B cell (primary cell): ENCODE measurements around the gene KCNJ12. TPM values are rescaled to one million over a fixed set of nuclear protein-coding genes. Genes with fewer than 3 reads are reported as not detected.

ENCODE experiments used
- ATAC-seq: fragments of 200-7000 bp; cut with Tn5 transposase; one replicate; pipeline ENCODE4 v1.10.0; 2021; ENCODE audit warnings: low read depth, mild to moderate bottlenecking, moderate number of reproducible peaks, moderate library complexity
- CTCF ChIA-PET: fragments of 350-600 bp; sonication (Branson Sonifier 250); formaldehyde crosslinking; loops from one replicate; lab custom pipeline; 2021; ENCODE audit warnings: antibody characterized with exemption, inconsistent platforms; lab: Charles Lee
- POLR2A ChIA-PET: fragments of 350-600 bp; sonication (Branson Sonifier 250); formaldehyde crosslinking; loops from one replicate; lab custom pipeline; 2021; ENCODE audit warnings: antibody characterized with exemption; lab: Charles Lee
- DNase-seq: peaks from one replicate; pipeline ENCODE4 v3.0.0; 2013
- H2AFZ ChIP-seq: 2 replicates; pipeline ENCODE4 v1.6.1; 2012; ENCODE audit warnings: mild to moderate bottlenecking, low read depth, low read length; ENCODE audit not compliant: insufficient read depth, poor library complexity, severe bottlenecking
- H3K27ac ChIP-seq, 2 donors: 1 replicate in 1 of 2; 2 replicates in 1 of 2; pipeline ENCODE4 v1.5.1; 2012 to 2013; ENCODE audit warnings: low read length in 2 of 2, mild to moderate bottlenecking in 2 of 2, moderate library complexity in 1 of 2
- H3K27me3 ChIP-seq, 4 experiments: fragments of 200-600 bp in 1 of 4; sonication (generic) in 1 of 4; replicated peaks in 1 of 4; 1 replicate in 2 of 4; 2 replicates in 2 of 4; pipeline versions ENCODE4 v1.6.1 to v1.7.0; 2013 to 2016; ENCODE audit warnings: low read length in 3 of 4, mild to moderate bottlenecking in 2 of 4, mixed read lengths in 1 of 4, moderate library complexity in 1 of 4; ENCODE audit not compliant: insufficient read depth in 4 of 4, control insufficient read depth in 3 of 4; ENCODE audit errors: control extremely low read depth in 1 of 4
- H3K36me3 ChIP-seq, 2 experiments: replicated peaks in 1 of 2; 1 replicate in 1 of 2; 2 replicates in 1 of 2; pipeline versions ENCODE4 v1.6.1 to v1.7.1; 2013; ENCODE audit warnings: low read length in 1 of 2; ENCODE audit not compliant: insufficient read depth in 2 of 2, control insufficient read depth in 1 of 2; ENCODE audit errors: control extremely low read depth in 1 of 2, extremely low read depth in 1 of 2
- H3K4me1 ChIP-seq, 2 donors: fragments of 200-600 bp in 1 of 2; sonication (generic) in 1 of 2; 1 replicate in 1 of 2; 2 replicates in 1 of 2; pipeline versions ENCODE4 v1.5.1 to v1.6.1; 2013 to 2017; ENCODE audit warnings: low read length in 2 of 2; ENCODE audit not compliant: control insufficient read depth in 2 of 2, insufficient read depth in 2 of 2
- H3K4me2 ChIP-seq: replicated peaks from 2 replicates; pipeline ENCODE3; 2012; ENCODE audit warnings: mild to moderate bottlenecking, low read depth, low read length; ENCODE audit not compliant: poor library complexity, severe bottlenecking
- H3K4me3 ChIP-seq, 5 experiments: fragments of 200-600 bp in 1 of 5; sonication (generic) in 1 of 5; 1 replicate in 3 of 5; 2 replicates in 2 of 5; pipeline versions ENCODE4 v1.5.1 to v1.7.0; 2011 to 2016; ENCODE audit warnings: low read length in 4 of 5, mild to moderate bottlenecking in 4 of 5, low read depth in 2 of 5, control low read depth in 1 of 5, moderate library complexity in 1 of 5; ENCODE audit not compliant: insufficient read depth in 1 of 5; ENCODE audit errors: control extremely low read depth in 1 of 5, extremely low read depth in 1 of 5
- H3K79me2 ChIP-seq: fragments of 200-600 bp; sonication (generic); one replicate; pipeline ENCODE4 v1.6.0; 2016; ENCODE audit warnings: low read length; ENCODE audit not compliant: control insufficient read depth, insufficient read depth
- H3K9ac ChIP-seq: fragments of 200-600 bp; sonication (generic); 2 replicates; pipeline ENCODE4 v1.6.1; 2017; ENCODE audit warnings: mild to moderate bottlenecking, low read length, moderate library complexity
- H3K9me3 ChIP-seq, 3 donors: one replicate each; pipeline versions ENCODE4 v1.6.1 to v1.7.1; 2013; ENCODE audit warnings: low read length in 2 of 3; ENCODE audit not compliant: control insufficient read depth in 2 of 3, insufficient read depth in 1 of 3; ENCODE audit errors: control extremely low read depth in 1 of 3
- H4K20me1 ChIP-seq: 2 replicates; pipeline ENCODE4 v1.6.0; 2012; ENCODE audit warnings: mild to moderate bottlenecking, low read length; ENCODE audit not compliant: insufficient read depth, control insufficient read depth, poor library complexity, severe bottlenecking
- H3K27ac Mint-ChIP-seq: one replicate; pipeline ENCODE4 v1.8.0; 2021; ENCODE audit warnings: mixed read lengths
- H3K27me3 Mint-ChIP-seq: one replicate; pipeline ENCODE4 v1.8.0; 2021; ENCODE audit warnings: mixed read lengths
- H3K4me1 Mint-ChIP-seq: one replicate; pipeline ENCODE4 v1.8.0; 2021; ENCODE audit warnings: mixed read lengths
- H3K4me3 Mint-ChIP-seq: one replicate; pipeline ENCODE4 v1.8.0; 2021; ENCODE audit warnings: mixed read lengths
- H3K9me3 Mint-ChIP-seq: one replicate; pipeline ENCODE4 v1.8.0; 2022; ENCODE audit warnings: mixed read lengths; ENCODE audit not compliant: insufficient read depth
- EZH2 ChIP-seq: IDR thresholded peaks from 2 replicates; pipeline ENCODE4 v1.6.1; 2012; ENCODE audit warnings: borderline replicate concordance, low read depth, mild to moderate bottlenecking, moderate library complexity, low read length; ENCODE audit not compliant: insufficient read depth, poor library complexity, severe bottlenecking
- whole genome bisulfite sequencing: methylation state at CpG from one replicate; pipeline ENCODE4 v1.1.5; 2013; ENCODE audit warnings: missing lambda C conversion rate; ENCODE audit not compliant: insufficient coverage; 5-methylcytosine and 5-hydroxymethylcytosine counted together
- intact Hi-C: fragments of 100-400 bp; cut with micrococcal nuclease; formaldehyde crosslinking; loops from one replicate; pipeline ENCODE4 v1.10.0; 2022
- polyA plus RNA-seq: library from polyadenylated mRNA; depleted of rRNA; stranded (reverse); fragments of >200 nt; gene quantifications from 2 replicates; pipeline ENCODE4 v1.2.3, GENCODE V29; 2012
- total RNA-seq, 2 donors: library from RNA; stranded (reverse); fragments of 120-200 nt in 1 of 2; gene quantifications; 1 replicate in 1 of 2; 2 replicates in 1 of 2; pipeline versions ENCODE4 v1.2.3 to v1.2.4, GENCODE V29; 2013 to 2022
- TF ChIP-seq, protein P1 (sequence below): fragments of 200-600 bp; IDR thresholded peaks from one replicate; pipeline ENCODE4 v1.8.0; 2022; ENCODE audit warnings: antibody characterized with exemption, mild to moderate bottlenecking

The KCNJ12 gene
- total and polyA plus RNA-seq, 2 donors (not counting 1 experiment from before 2014, with no cell fraction given): not detected

DNA sequence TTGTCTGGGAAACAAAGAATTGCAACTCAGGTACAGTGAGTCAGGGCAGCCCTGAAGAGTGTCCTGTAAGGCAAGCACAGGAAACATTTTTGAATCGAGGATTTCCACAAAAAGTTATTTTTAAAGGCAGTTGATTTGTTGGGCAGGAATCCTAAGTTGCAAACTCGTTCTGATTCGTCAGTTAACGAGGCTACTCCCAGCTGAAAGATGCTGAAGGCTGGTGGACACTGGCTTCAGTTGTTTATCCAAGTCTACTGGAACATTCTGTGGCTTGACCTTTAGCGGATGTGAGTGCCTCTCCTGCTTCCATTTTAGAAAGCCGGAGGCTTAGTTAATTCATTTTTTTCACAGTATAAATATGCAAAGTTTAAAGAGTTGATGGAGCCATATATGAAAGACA is 84.2 kb downstream of the KCNJ12 start:
- peaks cover 0 to 33% (median 2%) of the 10 kb centered on the region in 4 experiments for H3K27me3 ChIP-seq
- POLR2A ChIA-PET: no interaction called here

DNA sequence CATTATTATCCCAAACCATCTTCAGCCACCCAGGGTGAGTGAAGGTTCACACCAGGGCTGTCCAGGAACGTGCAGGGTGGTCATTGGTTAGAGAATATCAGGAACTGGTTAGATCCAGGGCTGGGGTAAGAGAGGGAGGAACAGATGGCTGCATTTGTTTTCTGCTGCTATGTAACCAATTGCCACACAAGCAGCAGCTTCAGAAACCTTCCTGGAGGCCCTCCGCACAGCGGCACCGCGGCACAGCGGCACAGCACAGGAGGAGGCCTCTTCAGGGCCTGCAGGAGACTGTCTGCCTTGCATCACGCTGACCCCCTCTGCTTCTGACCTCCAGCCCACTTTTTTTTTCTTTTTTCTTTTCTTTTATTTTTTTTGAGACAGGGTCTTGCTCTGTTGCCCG is 86.1 kb downstream of the KCNJ12 start:
- H3K9me3 Mint-ChIP-seq: no peaks in the 10 kb centered on the region
- Histone ChIP-seq H3K4me2 (no peak overlapping the region), H2AFZ (no peak overlapping the region), H3K9me3 (no peaks in the 10 kb centered on the region), H3K9ac (no peak overlapping the region), H3K4me3 (no peak overlapping the region), H3K36me3 (no peaks in the 10 kb centered on the region), H3K79me2 (no peaks in the 10 kb centered on the region), H4K20me1 (no peaks in the 10 kb centered on the region), H3K4me1 (peaks cover 13 to 15% of the 10 kb centered on the region in 2 donors), H3K27me3 (peaks cover 0 to 26% (median 2%) of the 10 kb centered on the region in 4 experiments), H3K27ac (no peak overlapping the region)
- DNase-seq (no peak), ATAC-seq (no peak)
- CTCF ChIA-PET: interaction anchor here (2.5 kb wide), 1 partner anchor 50 kb away, joined by 11 read pairs; no protein-coding TSS in a partner anchor
- H3K4me1 Mint-ChIP-seq: peaks cover 14% of the 10 kb centered on the region
- H3K27ac Mint-ChIP-seq: no peak overlapping the region
- intact Hi-C loops: no loop called here
- peaks cover 34% of the 10 kb centered on the region for H3K27me3 Mint-ChIP-seq
- TF ChIP-seq, protein P1, sequence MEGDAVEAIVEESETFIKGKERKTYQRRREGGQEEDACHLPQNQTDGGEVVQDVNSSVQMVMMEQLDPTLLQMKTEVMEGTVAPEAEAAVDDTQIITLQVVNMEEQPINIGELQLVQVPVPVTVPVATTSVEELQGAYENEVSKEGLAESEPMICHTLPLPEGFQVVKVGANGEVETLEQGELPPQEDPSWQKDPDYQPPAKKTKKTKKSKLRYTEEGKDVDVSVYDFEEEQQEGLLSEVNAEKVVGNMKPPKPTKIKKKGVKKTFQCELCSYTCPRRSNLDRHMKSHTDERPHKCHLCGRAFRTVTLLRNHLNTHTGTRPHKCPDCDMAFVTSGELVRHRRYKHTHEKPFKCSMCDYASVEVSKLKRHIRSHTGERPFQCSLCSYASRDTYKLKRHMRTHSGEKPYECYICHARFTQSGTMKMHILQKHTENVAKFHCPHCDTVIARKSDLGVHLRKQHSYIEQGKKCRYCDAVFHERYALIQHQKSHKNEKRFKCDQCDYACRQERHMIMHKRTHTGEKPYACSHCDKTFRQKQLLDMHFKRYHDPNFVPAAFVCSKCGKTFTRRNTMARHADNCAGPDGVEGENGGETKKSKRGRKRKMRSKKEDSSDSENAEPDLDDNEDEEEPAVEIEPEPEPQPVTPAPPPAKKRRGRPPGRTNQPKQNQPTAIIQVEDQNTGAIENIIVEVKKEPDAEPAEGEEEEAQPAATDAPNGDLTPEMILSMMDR: no peak
- TF ChIP-seq EZH2: no peak
- no peak overlapping the region for H3K4me3 Mint-ChIP-seq
- WGBS: 98% methylated on average over 6 of the region's 8 CpGs
- POLR2A ChIA-PET: no interaction called here

More for the DNA sequence above, 84.2 kb downstream of the KCNJ12 start:
- Mint-ChIP-seq H3K27me3 (peaks cover 48% of the 10 kb centered on the region), H3K27ac (no peak overlapping the region), H3K9me3 (no peaks in the 10 kb centered on the region), H3K4me1 (peaks cover 18% of the 10 kb centered on the region), H3K4me3 (no peak overlapping the region)
- Histone ChIP-seq H4K20me1 (no peaks in the 10 kb centered on the region), H3K36me3 (no peaks in the 10 kb centered on the region), H3K4me2 (no peak overlapping the region), H3K9ac (no peak overlapping the region), H3K27ac (no peak overlapping the region), H3K9me3 (peaks cover 0 to 2% (median 0%) of the 10 kb centered on the region in 3 donors), H3K79me2 (no peaks in the 10 kb centered on the region), H3K4me1 (peaks cover 13 to 15% of the 10 kb centered on the region in 2 donors), H3K4me3 (no peak overlapping the region), H2AFZ (no peak overlapping the region)
- no peak for DNase-seq
- no peak for ATAC-seq
- TF ChIP-seq, protein P1: no peak
- TF ChIP-seq EZH2: no peak
- intact Hi-C loops: no loop called here
- 81% methylated on average over 4 of the region's 6 CpGs for WGBS
- CTCF ChIA-PET: interaction anchor here (2.5 kb wide), 1 partner anchor 52 kb away, joined by 11 read pairs; no protein-coding TSS in a partner anchor
